NCI-H460 (cell line): ENCODE data around the gene RAET1L. TPM values are rescaled to one million over a fixed set of nuclear protein-coding genes. Genes with fewer than 3 reads are reported as not detected.

Experiments
- total RNA-seq: library from RNA; depleted of rRNA; stranded (reverse); fragments of >200 nt; shearing (Covaris generic); gene quantifications from 2 replicates; pipeline ENCODE4 v1.2.3, GENCODE V29; 2014; rRNA removed

RAET1L gene
- total RNA-seq, 1 experiment from 2014 or later: 0.20 TPM

Other genes starting within 250 kb of the RAET1L start
- gene LRP11, start 161.2 kb downstream of the RAET1L start, total RNA-seq: 54.7 and 55.6 TPM in 2 replicates
- gene RAET1E, start 127.4 kb downstream of the RAET1L start, total RNA-seq: 9.7 and 9.9 TPM in 2 replicates
- 1.1 and 1.2 TPM in 2 replicates for gene RAET1G, start 102.4 kb downstream of the RAET1L start, total RNA-seq
- gene ULBP2, start 83.5 kb downstream of the RAET1L start, total RNA-seq: 3.8 and 4.5 TPM in 2 replicates
- 7.2 and 7.7 TPM in 2 replicates for gene ULBP1, start 61.6 kb downstream of the RAET1L start, total RNA-seq
- gene ULBP3, start 43.6 kb upstream of the RAET1L start, total RNA-seq: 6.5 and 9.4 TPM in 2 replicates
- not detected in 2 replicates for gene PPP1R14C, start 117.5 kb upstream of the RAET1L start, total RNA-seq